Endodermal cell (in vitro differentiated cells): ENCODE data around the gene HS6ST2. TPM values are rescaled to one million over a fixed set of nuclear protein-coding genes. Genes with fewer than 3 reads are reported as not detected.

Experiments used
- DNase-seq: peaks from one replicate; pipeline ENCODE4 v3.0.0-alpha.2; 2017
- H3K27ac ChIP-seq: 2 replicates; pipeline ENCODE4 v1.5.1; 2013; ENCODE audit warnings: mild to moderate bottlenecking, low read depth, low read length, moderate library complexity
- H3K27me3 ChIP-seq: 2 replicates; pipeline ENCODE4 v1.6.1; 2013; ENCODE audit warnings: mild to moderate bottlenecking, low read length, moderate library complexity; ENCODE audit not compliant: insufficient read depth, control insufficient read depth, poor library complexity, severe bottlenecking
- H3K36me3 ChIP-seq: 2 replicates; pipeline ENCODE4 v1.7.0; 2013; ENCODE audit warnings: mild to moderate bottlenecking, low read length, moderate library complexity; ENCODE audit not compliant: control insufficient read depth, insufficient read depth
- H3K4me1 ChIP-seq: one replicate; pipeline ENCODE4 v1.7.0; 2013; ENCODE audit warnings: low read length; ENCODE audit not compliant: control insufficient read depth, insufficient read depth
- H3K4me3 ChIP-seq: 2 replicates; pipeline ENCODE4 v1.5.1; 2013; ENCODE audit warnings: mild to moderate bottlenecking, low read length, moderate library complexity
- H3K9ac ChIP-seq: 2 replicates; pipeline ENCODE4 v1.6.1; 2013; ENCODE audit warnings: mild to moderate bottlenecking, low read length, moderate library complexity; ENCODE audit not compliant: poor library complexity, severe bottlenecking; ENCODE audit errors: extremely low read depth
- H3K9me3 ChIP-seq: 2 replicates; pipeline ENCODE4 v1.6.1; 2013; ENCODE audit warnings: mild to moderate bottlenecking, low read length, moderate library complexity; ENCODE audit not compliant: control insufficient read depth
- H3K27ac Mint-ChIP-seq: 2 replicates; pipeline ENCODE4 v1.8.0; 2020; ENCODE audit warnings: mixed read lengths
- H3K27me3 Mint-ChIP-seq: 2 replicates; pipeline ENCODE4 v1.8.0; 2021; ENCODE audit warnings: mild to moderate bottlenecking, mixed read lengths; ENCODE audit not compliant: insufficient read depth
- H3K36me3 Mint-ChIP-seq: 2 replicates; pipeline ENCODE4 v1.8.0; 2020; ENCODE audit warnings: low read depth, mixed read lengths
- H3K4me1 Mint-ChIP-seq: 2 replicates; pipeline ENCODE4 v1.8.0; 2020; ENCODE audit warnings: mixed read lengths
- H3K4me3 Mint-ChIP-seq: 2 replicates; pipeline ENCODE4 v1.8.0; 2020; ENCODE audit warnings: mild to moderate bottlenecking, moderate library complexity, mixed read lengths
- H3K9me3 Mint-ChIP-seq: 2 replicates; pipeline ENCODE4 v1.8.0; 2020; ENCODE audit warnings: mild to moderate bottlenecking, mixed read lengths
- WGBS, 2 experiments: methylation state at CpG; one replicate each; pipeline versions ENCODE4 v1.1.5 to v1.1.7; 2013; ENCODE audit warnings: missing lambda C conversion rate in 2 of 2, mixed read lengths in 1 of 2; ENCODE audit not compliant: insufficient coverage in 1 of 2, insufficient read length in 1 of 2; 5-methylcytosine and 5-hydroxymethylcytosine counted together
- total RNA-seq, 2 donors: library from RNA; stranded (reverse); fragmentation: NEBNext Ultra II Directional in 1 of 2; extraction: Animal tissue kit (Norgen Biotek cat#: 25700) in 1 of 2; gene quantifications; 2 replicates in 1 of 2; 3 replicates in 1 of 2; pipeline ENCODE4 v1.2.1, GENCODE V29; 2021
- TF ChIP-seq, protein P1 (sequence below): fragments of 200-600 bp; sonication (generic); conservative IDR thresholded peaks from 2 replicates; pipeline ENCODE4 v1.5.0; 2021; ENCODE audit warnings: antibody characterized with exemption, mild to moderate bottlenecking

HS6ST2 gene
- total RNA-seq, 2 donors from 2014 or later: 4.1 to 19.4 TPM

- Histone ChIP-seq H3K9me3 (no peaks in the 10 kb centered on the region), H3K36me3 (no peaks in the 10 kb centered on the region), H3K27ac (no peak overlapping the region), H3K9ac (no peak overlapping the region), H3K4me3 (no peak overlapping the region), H3K27me3 (no peaks in the 10 kb centered on the region), H3K4me1 (no peaks in the 10 kb centered on the region)
- H3K36me3 Mint-ChIP-seq: no peaks in the 10 kb centered on the region
- no peaks in the 10 kb centered on the region for H3K27me3 Mint-ChIP-seq
- H3K4me1 Mint-ChIP-seq: peaks cover 17% of the 10 kb centered on the region
- WGBS, 2 experiments: 90% methylated on average over 3 of the region's 4 CpGs; no CpG with 5 or more reads in 1 of the 2 experiments
- TF ChIP-seq, protein P1, sequence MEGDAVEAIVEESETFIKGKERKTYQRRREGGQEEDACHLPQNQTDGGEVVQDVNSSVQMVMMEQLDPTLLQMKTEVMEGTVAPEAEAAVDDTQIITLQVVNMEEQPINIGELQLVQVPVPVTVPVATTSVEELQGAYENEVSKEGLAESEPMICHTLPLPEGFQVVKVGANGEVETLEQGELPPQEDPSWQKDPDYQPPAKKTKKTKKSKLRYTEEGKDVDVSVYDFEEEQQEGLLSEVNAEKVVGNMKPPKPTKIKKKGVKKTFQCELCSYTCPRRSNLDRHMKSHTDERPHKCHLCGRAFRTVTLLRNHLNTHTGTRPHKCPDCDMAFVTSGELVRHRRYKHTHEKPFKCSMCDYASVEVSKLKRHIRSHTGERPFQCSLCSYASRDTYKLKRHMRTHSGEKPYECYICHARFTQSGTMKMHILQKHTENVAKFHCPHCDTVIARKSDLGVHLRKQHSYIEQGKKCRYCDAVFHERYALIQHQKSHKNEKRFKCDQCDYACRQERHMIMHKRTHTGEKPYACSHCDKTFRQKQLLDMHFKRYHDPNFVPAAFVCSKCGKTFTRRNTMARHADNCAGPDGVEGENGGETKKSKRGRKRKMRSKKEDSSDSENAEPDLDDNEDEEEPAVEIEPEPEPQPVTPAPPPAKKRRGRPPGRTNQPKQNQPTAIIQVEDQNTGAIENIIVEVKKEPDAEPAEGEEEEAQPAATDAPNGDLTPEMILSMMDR: no peak
- H3K4me3 Mint-ChIP-seq: no peak overlapping the region
- no peak overlapping the region for H3K27ac Mint-ChIP-seq
- no peak for DNase-seq
- no peaks in the 10 kb centered on the region for H3K9me3 Mint-ChIP-seq
These were observed 373.5 kb downstream of the HS6ST2 start for GRCh38 chrX:132584936-132585335.

- H3K27ac Mint-ChIP-seq: no peak overlapping the region
These were observed 381.5 kb downstream of the HS6ST2 start for GRCh38 chrX:132576939-132577338.

More at GRCh38 chrX:132576939-132577338, 381.5 kb downstream of the HS6ST2 start:
- H3K36me3 Mint-ChIP-seq: no peaks in the 10 kb centered on the region
- peaks cover 11% of the 10 kb centered on the region for H3K27me3 Mint-ChIP-seq
- no peak overlapping the region for H3K27ac ChIP-seq
- H3K9ac ChIP-seq: no peak overlapping the region
- H3K4me3 ChIP-seq: no peak overlapping the region
- TF ChIP-seq, protein P1: no peak
- H3K4me1 ChIP-seq: no peaks in the 10 kb centered on the region
- no peaks in the 10 kb centered on the region for H3K36me3 ChIP-seq
- WGBS, 2 experiments: 100% methylated on average over 2 of the region's 2 CpGs; no CpG with 5 or more reads in 1 of the 2 experiments
- no peak for DNase-seq
- H3K27me3 ChIP-seq: no peaks in the 10 kb centered on the region
- no peaks in the 10 kb centered on the region for H3K9me3 ChIP-seq
- no peaks in the 10 kb centered on the region for H3K9me3 Mint-ChIP-seq
- no peak overlapping the region for H3K4me3 Mint-ChIP-seq
- no peaks in the 10 kb centered on the region for H3K4me1 Mint-ChIP-seq

Other genes with a start within 250 kb of the HS6ST2 start
- not detected for gene USP26, start 138.5 kb upstream of the HS6ST2 start, total RNA-seq